ENCODE results near the gene GRHPR. TPM values are rescaled to one million over a fixed set of nuclear protein-coding genes. Genes with fewer than 3 reads are reported as not detected.

The GRHPR gene
- polyA plus RNA-seq, 1 of the 3 experiments (the other 2 are of a cell fraction) = 206 TPM

- Histone ChIP-seq H3K4me2 (no peak overlapping the region), H3K9ac (no peak overlapping the region), H3K27me3 (ENCODE audit: insufficient read depth) (no peaks in the 10 kb centered on the region), H3K27ac (ENCODE audit: low read depth in 2 of 2, low read length in 1 of 2) (no peak overlapping the region), H3K36me3 (replicated peaks in 1 of 2; ENCODE audit: control insufficient read depth in 1 of 2, insufficient read depth in 2 of 2, low read length in 1 of 2) (peaks cover 0 to 13% of the 10 kb centered on the region in 2 experiments), H3F3A (replicated peaks; ENCODE audit: insufficient read depth) (peaks cover 6% of the 10 kb centered on the region), H3K9me2 (no peaks in the 10 kb centered on the region), H4K20me1 (ENCODE audit: insufficient read depth) (peaks cover 88% of the 10 kb centered on the region), H3K4me3 (ENCODE audit: low read depth in 2 of 2, low read length in 1 of 2) (no peak overlapping the region), H3K79me2 (ENCODE audit: insufficient read depth) (peaks cover 99% of the 10 kb centered on the region), H2AFZ (ENCODE audit: low read depth) (no peak overlapping the region), H3K9me3 (no peaks in the 10 kb centered on the region), H3K4me1 (ENCODE audit: control insufficient read depth in 1 of 2, insufficient read depth in 2 of 2, low read depth in 1 of 2, low read length in 1 of 2) (peaks cover 3 to 4% of the 10 kb centered on the region in 2 experiments; a peak in 3 of 4 replicates)
- ChIA-PET POLR2A (no interaction called here), CTCF (no interaction called here)
- no peak for DNase-seq
- no peak for TF ChIP-seq FOXM1 (IDR thresholded peaks at IDR 0.05; ENCODE audit: low read depth)
- TF ChIP-seq RCOR1 (IDR thresholded peaks at IDR 0.05; ENCODE audit: low read length) = no peak
- TF ChIP-seq CTCF (IDR thresholded peaks at IDR 0.05) = no peak
- no peak for TF ChIP-seq MEF2A (IDR thresholded peaks at IDR 0.05; ENCODE audit: borderline replicate concordance, low read depth)
- no peak for TF ChIP-seq NRF1 (IDR thresholded peaks at IDR 0.05; ENCODE audit: low read depth, low read length)
- TF ChIP-seq REST (IDR thresholded peaks at IDR 0.05; ENCODE audit: low read depth, low read length) = no peak
- no peak for TF ChIP-seq ZBTB33 (IDR thresholded peaks at IDR 0.05; ENCODE audit: borderline replicate concordance, low read depth)
These were observed 31.7 kb downstream of the GRHPR start for GRCh38 chr9:37454238-37454637.

GRCh38 chr9:37455884-37456647 is 33.6 kb downstream of the GRHPR start:
- Histone ChIP-seq H3K9ac (no peak overlapping the region), H4K20me1 (ENCODE audit: insufficient read depth) (peaks cover 90% of the 10 kb centered on the region), H2AFZ (ENCODE audit: low read depth) (no peak overlapping the region), H3K27me3 (ENCODE audit: insufficient read depth) (no peaks in the 10 kb centered on the region), H3K36me3 (replicated peaks in 1 of 2; ENCODE audit: control insufficient read depth in 1 of 2, insufficient read depth in 2 of 2, low read length in 1 of 2) (peaks cover 0 to 7% of the 10 kb centered on the region in 2 experiments), H3F3A (replicated peaks; ENCODE audit: insufficient read depth) (peaks cover 6% of the 10 kb centered on the region), H3K27ac (ENCODE audit: low read depth in 2 of 2, low read length in 1 of 2) (no peak overlapping the region), H3K9me3 (no peaks in the 10 kb centered on the region), H3K4me2 (no peak overlapping the region), H3K79me2 (ENCODE audit: insufficient read depth) (peaks cover 99% of the 10 kb centered on the region), H3K4me1 (ENCODE audit: control insufficient read depth in 1 of 2, insufficient read depth in 2 of 2, low read depth in 1 of 2, low read length in 1 of 2) (peaks cover 3 to 4% of the 10 kb centered on the region in 2 experiments; a peak in 3 of 4 replicates), H3K9me2 (no peaks in the 10 kb centered on the region), H3K4me3 (ENCODE audit: low read depth in 2 of 2, low read length in 1 of 2) (no peak overlapping the region)
- WGBS (ENCODE audit: low lambda C conversion rate) = 75% methylated on average over 6 of the region's 7 CpGs
- POLR2A ChIA-PET = no interaction called here
- no peak for DNase-seq
- CTCF ChIA-PET = interaction anchor here (1.0 kb wide), 1 partner anchor 10 kb away, joined by 3 read pairs; no protein-coding TSS in a partner anchor
- TF ChIP-seq RAD21 (IDR thresholded peaks at IDR 0.05; ENCODE audit: low read length) = no peak
- TF ChIP-seq SIN3A (IDR thresholded peaks at IDR 0.05; ENCODE audit: borderline replicate concordance, low read depth, low read length) = no peak
- no peak for TF ChIP-seq POLR2AphosphoS5 (IDR thresholded peaks at IDR 0.05; ENCODE audit: low read depth, low read length)
- TF ChIP-seq ELF1 (IDR thresholded peaks at IDR 0.05) = no peak
- no peak for TF ChIP-seq NRF1 (IDR thresholded peaks at IDR 0.05; ENCODE audit: low read depth, low read length)
- TF ChIP-seq MXI1 (IDR thresholded peaks at IDR 0.05; ENCODE audit: low read depth, low read length) = no peak
- TF ChIP-seq RCOR1 (IDR thresholded peaks at IDR 0.05; ENCODE audit: low read length) = no peak
- TF ChIP-seq GABPA (IDR thresholded peaks at IDR 0.05; ENCODE audit: low read depth) = no peak
- TF ChIP-seq ZBTB33 (IDR thresholded peaks at IDR 0.05; ENCODE audit: borderline replicate concordance, low read depth) = no peak
- TF ChIP-seq CHD2 (IDR thresholded peaks at IDR 0.05; ENCODE audit: low read length, partially characterized antibody) = no peak
- TF ChIP-seq EP300 (IDR thresholded peaks at IDR 0.05; ENCODE audit: borderline replicate concordance in 1 of 2, low read depth in 1 of 2, low read length in 1 of 2) = no peak
- TF ChIP-seq USF1 (IDR thresholded peaks at IDR 0.05; ENCODE audit: borderline replicate concordance, low read depth) = no peak

Measured in SK-N-SH (cell line).